HepG2 (cell line): ENCODE data around the gene C5. TPM values are rescaled to one million over a fixed set of nuclear protein-coding genes. Genes with fewer than 3 reads are reported as not detected.

Experiments
- ATAC-seq: fragments of 200-7000 bp; cut with Tn5 transposase; 3 replicates; pipeline ENCODE4 v1.9.1; 2020; ENCODE audit warnings: mild to moderate bottlenecking, moderate library complexity
- BruUV-seq: library from RNA; stranded (reverse); fragments of 400-500 nt; replicated peaks from 2 replicates; lab custom pipeline; 2021; lab: Mats Ljungman, UMichigan
- CTCF ChIA-PET: fragments of 300-600 bp; formaldehyde crosslinking; extraction: SDS; loops from one replicate; lab custom pipeline; 2021; ENCODE audit warnings: low total read pairs, inconsistent platforms, low intra/inter-chr PET ratio; lab: Yijun Ruan, JAX
- POLR2A ChIA-PET: fragments of 350-600 bp; sonication (Branson Sonifier 250); formaldehyde crosslinking; loops from one replicate; lab custom pipeline; 2020; ENCODE audit warnings: antibody characterized with exemption, inconsistent platforms; lab: Yijun Ruan, JAX
- DNase-seq: peaks from one replicate; pipeline ENCODE4 v3.0.0-alpha.2; 2015; ENCODE audit warnings: low spot score
- FAIRE-seq: peaks from 3 replicates; lab custom pipeline; 2011; peaks lifted over from hg19 to GRCh38; lab: Jason Lieb, UNC
- H2AFZ ChIP-seq: one replicate; pipeline ENCODE4 v1.6.1; 2011; ENCODE audit warnings: low read length, inconsistent platforms
- H3K27ac ChIP-seq: fragments of 300-600 bp; 3 replicates; pipeline ENCODE4 v1.8.0; 2011; ENCODE audit warnings: mixed run types, mild to moderate bottlenecking, mixed read lengths, low read length, inconsistent platforms; ENCODE audit not compliant: insufficient read depth; ENCODE audit errors: extremely low read length
- H3K27me3 ChIP-seq, 2 experiments: fragments of 200-600 bp in 1 of 2; 2 replicates in 1 of 2; 3 replicates in 1 of 2; pipeline versions ENCODE4 v1.6.0 to v1.8.0; 2011; ENCODE audit warnings: low read length in 2 of 2, mild to moderate bottlenecking in 2 of 2, moderate library complexity in 2 of 2, inconsistent platforms in 1 of 2; ENCODE audit not compliant: insufficient read depth in 2 of 2, control insufficient read depth in 1 of 2
- H3K36me3 ChIP-seq, 2 experiments: fragments of 200-600 bp in 1 of 2; replicated peaks in 1 of 2; 2 replicates in 1 of 2; 3 replicates in 1 of 2; pipeline versions ENCODE4 v1.5.1 to v1.8.0; 2011; ENCODE audit warnings: low read length in 2 of 2, inconsistent platforms in 1 of 2; ENCODE audit not compliant: insufficient read depth in 2 of 2, control insufficient read depth in 1 of 2
- H3K4me1 ChIP-seq: 2 replicates; pipeline ENCODE4 v1.5.1; 2012; ENCODE audit warnings: low read length, inconsistent platforms; ENCODE audit not compliant: insufficient read depth
- H3K4me2 ChIP-seq: 2 replicates; pipeline ENCODE4 v1.6.0; 2011; ENCODE audit warnings: low read depth, low read length, inconsistent platforms
- H3K4me3 ChIP-seq, 3 experiments: fragments of 200-600 bp in 1 of 3; sonication (generic), shearing (Covaris generic) in 1 of 3; replicated peaks in 1 of 3; 2 replicates each; pipeline ENCODE4 v1.5.1; 2011 to 2016; ENCODE audit warnings: low read length in 3 of 3, inconsistent platforms in 2 of 3, low read depth in 2 of 3, mild to moderate bottlenecking in 2 of 3, control low read depth in 1 of 3, mixed read lengths in 1 of 3; ENCODE audit not compliant: insufficient read depth in 1 of 3
- H3K79me2 ChIP-seq: one replicate; pipeline ENCODE4 v1.6.1; 2011; ENCODE audit warnings: low read length, inconsistent platforms; ENCODE audit not compliant: insufficient read depth
- H3K9ac ChIP-seq: 2 replicates; pipeline ENCODE4 v1.6.0; 2011; ENCODE audit warnings: mild to moderate bottlenecking, low read depth, low read length, inconsistent platforms; ENCODE audit not compliant: insufficient read depth
- H3K9me3 ChIP-seq: 2 replicates; pipeline ENCODE4 v1.5.1; 2012; ENCODE audit warnings: mild to moderate bottlenecking, low read length
- H4K20me1 ChIP-seq: 2 replicates; pipeline ENCODE4 v1.6.0; 2011; ENCODE audit warnings: inconsistent platforms, mild to moderate bottlenecking, low read length, moderate library complexity; ENCODE audit not compliant: insufficient read depth
- ADNP ChIP-seq: sonication (generic); formaldehyde crosslinking; IDR thresholded peaks from 2 replicates; pipeline ENCODE4 v1.4.0; 2020; ENCODE audit warnings: missing genetic modification reagents
- ATF4 ChIP-seq, 2 experiments: fragments of 450-650 bp in 1 of 2; sonication (generic) in 1 of 2; formaldehyde crosslinking; IDR thresholded peaks; 2 replicates each; pipeline versions ENCODE4 v1.5.0 to v1.8.0; 2020 to 2022; ENCODE audit warnings: mild to moderate bottlenecking in 1 of 2, missing genetic modification reagents in 1 of 2
- ELK4 ChIP-seq: sonication (generic); formaldehyde crosslinking; IDR thresholded peaks from 2 replicates; pipeline ENCODE4 v1.9.0; 2021; ENCODE audit warnings: missing genetic modification reagents, borderline replicate concordance
- FOXA3 ChIP-seq: IDR thresholded peaks from 2 replicates; pipeline ENCODE4 v1.6.1; 2016; ENCODE audit warnings: missing genetic modification reagents, missing compliant biosample characterization
- GLMP ChIP-seq: sonication (generic); formaldehyde crosslinking; IDR thresholded peaks from 2 replicates; pipeline ENCODE4 v1.9.0; 2021; ENCODE audit warnings: missing genetic modification reagents, mild to moderate bottlenecking, borderline replicate concordance
- HIVEP1 ChIP-seq: sonication (generic); formaldehyde crosslinking; IDR thresholded peaks from 2 replicates; pipeline ENCODE4 v1.4.0; 2020; ENCODE audit warnings: mild to moderate bottlenecking, missing genetic modification reagents
- ISX ChIP-seq: sonication (generic); formaldehyde crosslinking; conservative IDR thresholded peaks from 2 replicates; pipeline ENCODE4 v1.5.0; 2020; ENCODE audit warnings: missing genetic modification reagents
- MAF1 ChIP-seq: sonication (generic); formaldehyde crosslinking; IDR thresholded peaks from 2 replicates; pipeline ENCODE4 v1.5.0; 2020; ENCODE audit warnings: missing genetic modification reagents, borderline replicate concordance
- NPAS2 ChIP-seq: sonication (generic); formaldehyde crosslinking; IDR thresholded peaks from 2 replicates; pipeline ENCODE4 v1.8.0; 2022; ENCODE audit warnings: mild to moderate bottlenecking, missing genetic modification reagents, borderline replicate concordance
- PLSCR1 ChIP-seq: sonication (generic); formaldehyde crosslinking; IDR thresholded peaks from 2 replicates; pipeline ENCODE4 v1.5.0; 2020; ENCODE audit warnings: missing genetic modification reagents, mild to moderate bottlenecking, borderline replicate concordance
- PRPF4 ChIP-seq: fragments of 200-400 bp; formaldehyde crosslinking; IDR thresholded peaks from 2 replicates; pipeline ENCODE4 v1.6.1; 2016; ENCODE audit warnings: low read length, low read depth; ENCODE audit not compliant: poor library complexity, severe bottlenecking
- SOX13 ChIP-seq, 3 experiments: fragments of 450-650 bp in 1 of 3; sonication (generic) in 1 of 3; formaldehyde crosslinking in 1 of 3; IDR thresholded peaks in 2 of 3; conservative IDR thresholded peaks in 1 of 3; 2 replicates each; pipeline versions ENCODE4 v1.5.0 to v1.6.1; 2016 to 2020; ENCODE audit warnings: antibody characterized with exemption in 1 of 3, mild to moderate bottlenecking in 1 of 3, missing compliant biosample characterization in 1 of 3, missing genetic modification reagents in 1 of 3, moderate library complexity in 1 of 3
- YY1 ChIP-seq: IDR thresholded peaks from 2 replicates; pipeline ENCODE4 v1.6.1; 2011; ENCODE audit warnings: low read length, low read depth, moderate library complexity, mild to moderate bottlenecking; ENCODE audit not compliant: insufficient read depth, insufficient replicate concordance
- ZBTB44 ChIP-seq: sonication (generic); formaldehyde crosslinking; IDR thresholded peaks from 2 replicates; pipeline ENCODE4 v1.4.0; 2020; ENCODE audit warnings: missing genetic modification reagents
- ZGPAT ChIP-seq: IDR thresholded peaks from 2 replicates; pipeline ENCODE4 v1.6.1; 2016; ENCODE audit warnings: mild to moderate bottlenecking
- ZNF329 ChIP-seq: sonication (generic); formaldehyde crosslinking; IDR thresholded peaks from 2 replicates; pipeline ENCODE4 v1.9.0; 2021; ENCODE audit warnings: low read depth, mild to moderate bottlenecking, missing genetic modification reagents
- WGBS: methylation state at CpG from one replicate; pipeline ENCODE4 v1.1.6; 2017; ENCODE audit warnings: low lambda C conversion rate; 5-methylcytosine and 5-hydroxymethylcytosine counted together
- in situ Hi-C: cut with HindIII; loops from 2 replicates; pipeline ENCODE4 v1.10.0; 2017; ENCODE audit warnings: low pct_unique_long_range_greater_than_20kb; ENCODE audit not compliant: extremely low pct_ligation_motif_present
- intact Hi-C: fragments of 100-400 bp; cut with micrococcal nuclease; formaldehyde crosslinking; loops from one replicate; pipeline ENCODE4 v1.10.0; 2022; ENCODE audit not compliant: unreplicated experiment
- polyA plus RNA-seq, 8 experiments: library from polyadenylated mRNA; depleted of rRNA in 3 of 8; stranded (reverse) in 7 of 8; unstranded in 1 of 8; fragments of >200 nt; fragmentation: Illumina TruSeq in 4 of 8; extraction: Trizol in 4 of 8; gene quantifications; 2 replicates each; pipeline versions ENCODE4 v1.2.1 to v1.2.3, GENCODE V29; 2011 to 2016; ENCODE audit warnings: low read depth in 4 of 8, missing spikeins in 1 of 8, mixed read lengths in 1 of 8; ENCODE audit not compliant: insufficient read depth in 1 of 8
- total RNA-seq, 5 experiments: library from RNA; depleted of rRNA; stranded (reverse); fragments of >200 nt; fragmentation: Illumina TruSeq; extraction: Trizol; gene quantifications; 2 replicates each; pipeline ENCODE4 v1.2.3, GENCODE V29; 2016; ENCODE audit warnings: low read depth in 1 of 5

Gene C5
- total and polyA plus RNA-seq, 2 of the 13 experiments (the other 11 are each of a cell fraction or from before 2014, with no cell fraction given) = 57.6 to 192 TPM

GRCh38 chr9:121026260-121026691, 23.8 kb downstream of the C5 start:
- no peak overlapping the region for H3K9ac ChIP-seq
- peak overlapping the region; percentile 30 for H3K27ac ChIP-seq
- H3K4me3 ChIP-seq = no peak overlapping the region
- no peaks in the 10 kb centered on the region for H4K20me1 ChIP-seq
- ATAC-seq = peak; percentile 60; the same call in 2 of the 3 replicates
- no TSS peak for BruUV-seq
- peaks cover 33% of the 10 kb centered on the region for H3K4me1 ChIP-seq
- H3K36me3 ChIP-seq = peaks cover 8 to 41% of the 10 kb centered on the region in 2 experiments
- CTCF ChIA-PET = no interaction called here
- peak overlapping the region; percentile 37 for H3K4me2 ChIP-seq
- WGBS = 67% methylated on average over 3 of the region's 3 CpGs
- no peaks in the 10 kb centered on the region for H3K9me3 ChIP-seq
- in situ Hi-C loops = no loop called here
- no peaks in the 10 kb centered on the region for H3K27me3 ChIP-seq
- no peak for FAIRE-seq
- no peak overlapping the region for H2AFZ ChIP-seq
- DNase-seq = peak; percentile 49
- POLR2A ChIA-PET = interaction anchor here (1.1 kb wide), 1 partner anchor 23 kb away, joined by 3 read pairs; the partner anchor contains the start of gene C5
- intact Hi-C loops = no loop called here
- H3K79me2 ChIP-seq = no peaks in the 10 kb centered on the region
- TF ChIP-seq FOXA3 (CRISPR knock-in tag) (peak; percentile 68; the same call in 1 of the 2 replicates), ELK4 (CRISPR knock-in tag) (no peak), GLMP (CRISPR knock-in tag) (no peak), ISX (CRISPR knock-in tag) (no peak), HIVEP1 (CRISPR knock-in tag) (no peak), PLSCR1 (no peak), ZGPAT (peak; percentile 21; the same call in 1 of the 2 replicates), SOX13 (IDR thresholded peaks at IDR 0.05) (no peak), SOX13 (CRISPR knock-in tag; conservative IDR thresholded peaks at IDR 0.05 in 1 of 2, IDR thresholded peaks at IDR 0.05 in 1 of 2) (peak in 1 of 2 experiments; percentile 71; a peak in 1 of 4 replicates), ADNP (CRISPR knock-in tag) (no peak), YY1 (no peak), ZBTB44 (no peak), MAF1 (CRISPR knock-in tag) (no peak), PRPF4 (no peak), NPAS2 (CRISPR knock-in tag) (no peak), ATF4 (CRISPR knock-in tag; IDR thresholded peaks at IDR 0.05) (peak in 1 of 2 experiments; percentile 56; a peak in 1 of 4 replicates), ZNF329 (no peak)
